Large intestine (tissue), 3 donors: ENCODE data around the gene MYB. TPM values are rescaled to one million over a fixed set of nuclear protein-coding genes. Genes with fewer than 3 reads are reported as not detected.

Source experiments
- DNase-seq, 2 donors: peaks; one replicate each; pipeline versions ENCODE4 v3.0.0 to v3.0.0-alpha.2; 2013
- H3K27ac ChIP-seq: one replicate; pipeline ENCODE4 v1.5.1; 2013; ENCODE audit warnings: low read length
- H3K27me3 ChIP-seq: 2 replicates; pipeline ENCODE4 v1.6.1; 2013; ENCODE audit warnings: low read length; ENCODE audit not compliant: control insufficient read depth, insufficient read depth
- H3K36me3 ChIP-seq: 2 replicates; pipeline ENCODE4 v1.6.1; 2013; ENCODE audit warnings: low read length; ENCODE audit not compliant: control insufficient read depth, insufficient read depth
- H3K4me1 ChIP-seq: one replicate; pipeline ENCODE4 v1.6.1; 2013; ENCODE audit warnings: low read length; ENCODE audit not compliant: control insufficient read depth, insufficient read depth
- H3K4me3 ChIP-seq: one replicate; pipeline ENCODE4 v1.5.1; 2013; ENCODE audit warnings: low read length
- H3K9me3 ChIP-seq: one replicate; pipeline ENCODE4 v1.6.1; 2013; ENCODE audit warnings: mild to moderate bottlenecking, low read depth, low read length, moderate library complexity; ENCODE audit not compliant: control insufficient read depth
- WGBS: methylation state at CpG from one replicate; pipeline ENCODE4 v1.1.5; 2013; ENCODE audit warnings: low lambda C conversion rate; ENCODE audit not compliant: insufficient coverage; 5-methylcytosine and 5-hydroxymethylcytosine counted together
- polyA plus RNA-seq: library from polyadenylated mRNA; unstranded; fragments of 120-200 nt; gene quantifications from one replicate; pipeline ENCODE4 v1.2.1, GENCODE V29; 2013

MYB gene
- polyA plus RNA-seq, 1 donor: 12.1 TPM

- Histone ChIP-seq H3K27ac (no peak overlapping the region), H3K9me3 (no peaks in the 10 kb centered on the region), H3K36me3 (no peaks in the 10 kb centered on the region), H3K27me3 (no peaks in the 10 kb centered on the region), H3K4me3 (no peak overlapping the region), H3K4me1 (no peaks in the 10 kb centered on the region)
- no peak for DNase-seq
Observed at GRCh38 chr6:135176058-135176457, 5.0 kb upstream of the MYB start.

DNA sequence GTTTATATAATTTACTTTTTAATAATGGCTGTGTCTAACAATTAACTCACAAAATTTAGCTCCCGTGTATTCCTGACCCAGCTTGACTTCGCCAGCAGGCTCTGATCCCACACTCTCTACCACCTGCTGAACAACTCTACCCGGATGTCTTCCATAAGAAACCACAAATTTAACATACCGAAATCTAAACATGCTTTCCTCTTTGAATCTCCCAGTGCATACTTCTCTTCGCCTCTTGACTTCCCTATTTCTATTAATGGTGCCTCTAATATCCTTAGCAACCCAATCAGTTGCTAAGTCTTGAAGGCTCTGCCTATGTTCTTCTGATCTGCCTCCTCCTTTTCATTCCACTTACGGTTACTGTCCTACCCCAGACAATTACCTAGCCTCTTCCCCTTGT is 4.6 kb upstream of the MYB start:
- Histone ChIP-seq H3K4me3 (no peak overlapping the region), H3K27me3 (no peaks in the 10 kb centered on the region), H3K9me3 (no peaks in the 10 kb centered on the region), H3K36me3 (no peaks in the 10 kb centered on the region), H3K4me1 (no peaks in the 10 kb centered on the region), H3K27ac (no peak overlapping the region)
- no peak for DNase-seq
- 100% methylated on average over 1 of the region's 6 CpGs for WGBS

DNA sequence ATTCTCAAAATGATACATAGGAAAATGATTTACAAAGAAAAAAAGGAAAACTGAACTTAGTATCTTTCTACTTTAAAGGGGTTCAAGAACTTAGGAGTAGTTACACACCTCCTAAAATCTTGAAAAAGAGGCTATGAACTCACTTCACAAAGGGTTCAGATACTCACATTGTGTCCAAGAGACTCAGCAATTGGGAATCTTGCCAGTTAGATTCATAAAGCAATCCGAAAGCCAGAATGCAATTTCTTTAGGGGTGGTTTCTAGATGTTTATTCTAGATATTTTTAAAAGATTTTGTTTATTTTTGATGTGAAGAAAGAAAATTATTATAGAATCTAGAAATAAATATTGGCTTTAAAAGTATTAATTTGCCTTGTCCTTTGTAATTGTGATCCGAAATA is 1.7 kb upstream of the MYB start:
- Histone ChIP-seq H3K27me3 (peaks cover 22% of the 10 kb centered on the region), H3K4me3 (no peak overlapping the region), H3K4me1 (peaks cover 4% of the 10 kb centered on the region), H3K27ac (no peak overlapping the region), H3K36me3 (no peaks in the 10 kb centered on the region), H3K9me3 (no peaks in the 10 kb centered on the region)
- no peak for DNase-seq
- WGBS: 100% methylated on average over 1 of the region's 2 CpGs

DNA sequence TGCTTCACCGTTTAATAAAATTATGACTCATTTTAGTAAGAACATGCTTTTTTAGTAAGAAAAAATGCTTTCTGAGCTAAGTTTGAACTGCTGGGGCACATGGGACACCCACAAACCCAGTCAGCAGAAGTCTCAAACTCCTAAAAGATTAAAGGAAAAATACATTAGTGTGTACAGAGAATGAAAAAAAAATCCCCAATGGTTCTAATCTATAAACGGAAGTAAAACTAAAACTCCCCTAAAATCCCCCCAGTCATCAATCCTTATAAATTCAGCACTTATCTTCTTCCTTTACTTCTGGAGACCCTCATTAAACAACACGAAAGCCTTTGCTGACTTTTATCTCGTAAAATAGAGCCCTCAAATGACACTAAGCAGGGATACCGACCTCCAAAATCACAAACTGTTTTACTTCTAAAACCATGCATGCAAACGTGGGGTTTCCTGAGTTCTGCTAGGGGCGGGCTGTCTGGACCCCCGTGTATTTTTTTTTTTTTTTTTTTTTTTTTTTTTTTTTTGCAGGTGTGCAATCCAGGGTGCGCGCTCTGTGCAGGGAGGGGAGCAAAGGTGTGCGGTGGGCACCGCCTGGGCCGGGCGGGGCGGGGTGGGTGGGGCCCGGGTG is 1.1 kb upstream of the MYB start:
- no peaks in the 10 kb centered on the region for H3K36me3 ChIP-seq
- peaks cover 4% of the 10 kb centered on the region for H3K4me1 ChIP-seq
- DNase-seq: no peak
- H3K27me3 ChIP-seq: peaks cover 22% of the 10 kb centered on the region
- H3K4me3 ChIP-seq: no peak overlapping the region
- no peak overlapping the region for H3K27ac ChIP-seq
- H3K9me3 ChIP-seq: no peaks in the 10 kb centered on the region
- 50% methylated on average over 2 of the region's 16 CpGs for WGBS

DNA sequence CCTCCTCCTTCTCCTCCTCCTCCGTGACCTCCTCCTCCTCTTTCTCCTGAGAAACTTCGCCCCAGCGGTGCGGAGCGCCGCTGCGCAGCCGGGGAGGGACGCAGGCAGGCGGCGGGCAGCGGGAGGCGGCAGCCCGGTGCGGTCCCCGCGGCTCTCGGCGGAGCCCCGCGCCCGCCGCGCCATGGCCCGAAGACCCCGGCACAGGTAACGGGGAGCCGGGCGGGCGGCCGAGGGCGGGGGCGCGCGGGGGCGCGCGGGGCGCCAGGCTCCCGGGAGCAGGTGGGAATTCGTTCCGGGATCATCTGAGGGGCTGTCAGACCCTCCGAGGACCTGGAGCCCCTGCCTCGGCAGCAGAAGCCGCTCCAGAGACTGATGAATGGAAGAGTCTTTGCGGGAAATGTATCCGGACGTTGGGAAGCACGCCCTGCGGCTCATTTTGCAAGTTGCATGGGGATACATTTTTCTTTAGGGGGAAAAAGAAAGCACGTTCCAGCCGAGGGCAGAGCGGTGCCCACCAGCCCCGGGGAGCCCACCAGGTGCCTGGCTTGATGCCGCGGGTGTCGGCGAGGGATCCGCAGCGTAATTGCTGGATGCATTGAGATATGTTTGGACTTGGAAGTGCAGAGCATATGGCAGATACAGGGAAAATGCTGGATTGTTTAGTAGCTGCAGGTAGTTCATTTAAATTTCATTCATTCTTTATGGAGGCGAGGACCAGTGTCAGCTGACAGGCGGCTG is 394 bp downstream of the MYB start:
- peaks cover 22% of the 10 kb centered on the region for H3K27me3 ChIP-seq
- WGBS: no CpG with 5 or more reads among the region's 62 CpGs
- H3K9me3 ChIP-seq: no peaks in the 10 kb centered on the region
- peaks cover 4% of the 10 kb centered on the region for H3K4me1 ChIP-seq
- H3K27ac ChIP-seq: no peak overlapping the region
- no peaks in the 10 kb centered on the region for H3K36me3 ChIP-seq
- peak in 1 of 2 donors; percentile 46 for DNase-seq
- H3K4me3 ChIP-seq: peak overlapping the region; percentile 72

DNA sequence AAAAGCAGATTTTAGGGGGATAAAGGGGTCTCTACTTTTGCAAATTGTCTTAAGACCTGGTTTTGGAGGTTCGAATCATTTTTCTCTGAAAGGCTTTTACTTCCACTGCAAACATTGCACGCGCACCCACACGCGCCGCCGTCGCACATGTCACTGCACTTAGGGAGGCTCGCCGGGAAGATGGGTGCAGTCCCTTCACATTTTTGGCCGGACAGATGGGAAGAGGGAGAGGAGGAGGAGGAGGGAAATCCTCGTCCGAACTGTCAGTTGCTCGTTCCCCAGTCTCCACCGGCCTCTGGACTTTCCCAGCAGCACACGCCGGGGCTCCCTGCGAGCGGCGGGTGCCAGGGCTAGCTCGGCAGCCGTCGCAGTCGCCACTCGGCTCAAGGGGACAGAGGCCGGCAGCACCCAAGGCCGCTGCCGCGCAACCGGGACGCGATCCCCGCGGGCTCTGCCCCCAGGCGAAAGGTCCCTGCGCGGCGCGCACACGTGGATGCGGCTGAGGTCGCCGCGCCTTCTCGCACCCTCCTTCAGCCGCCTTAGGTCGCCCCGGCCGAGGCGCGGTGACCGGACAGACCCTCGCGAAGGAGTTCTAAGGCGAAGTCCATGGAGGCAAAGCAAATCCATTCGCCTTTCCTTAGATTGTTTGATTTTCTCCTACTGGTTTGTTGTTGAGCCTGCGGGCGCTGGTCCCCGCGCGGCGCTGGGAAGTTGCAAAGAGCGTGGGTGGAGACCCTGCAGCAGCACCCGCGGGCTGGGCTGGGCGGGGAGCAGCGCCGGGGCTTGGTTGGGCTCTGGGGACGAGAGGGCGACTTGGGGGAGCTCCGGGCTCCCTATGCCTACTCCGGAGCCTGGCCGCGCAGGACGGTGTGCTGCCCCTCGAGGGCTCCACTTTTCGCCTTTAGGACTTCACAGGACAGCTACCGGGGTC is 1.2 kb downstream of the MYB start:
- Histone ChIP-seq H3K27ac (peak overlapping the region; percentile 52), H3K9me3 (no peaks in the 10 kb centered on the region), H3K36me3 (no peaks in the 10 kb centered on the region), H3K4me3 (peak overlapping the region; percentile 72), H3K27me3 (peaks cover 22% of the 10 kb centered on the region), H3K4me1 (peaks cover 4% of the 10 kb centered on the region)
- DNase-seq: peak in 1 of 2 donors; percentile 66
- no CpG with 5 or more reads among the region's 78 CpGs for WGBS

DNA sequence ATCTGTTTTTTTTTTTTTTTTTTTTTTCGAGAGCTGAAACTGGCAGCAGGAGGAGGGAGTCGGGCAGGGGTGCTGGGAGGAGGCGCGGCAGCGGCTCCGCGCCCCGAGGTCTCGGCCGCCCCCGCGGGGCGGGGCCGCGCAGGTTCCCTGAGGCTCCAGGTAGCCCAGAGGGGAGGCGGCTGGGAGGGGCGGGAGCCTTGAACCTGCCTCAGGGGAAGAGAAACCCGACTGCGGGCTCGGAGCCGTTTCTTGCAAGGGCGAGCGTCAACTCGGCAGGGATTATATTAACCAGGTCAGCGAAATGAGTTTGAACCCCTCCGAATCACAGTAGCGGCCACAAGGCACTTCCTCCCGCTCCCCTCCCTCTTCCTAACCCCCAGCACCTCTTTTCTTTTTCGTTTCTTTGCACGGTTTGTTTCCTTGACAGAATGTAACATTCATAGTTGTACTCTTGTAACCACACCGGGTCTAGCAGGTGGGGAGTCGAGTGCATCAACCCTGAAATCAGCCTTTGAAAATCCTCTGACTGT is 2.0 kb downstream of the MYB start:
- WGBS: no CpG with 5 or more reads among the region's 32 CpGs
- H3K4me3 ChIP-seq: peak overlapping the region; percentile 72
- peak; percentile 62 to 84 for DNase-seq
- no peaks in the 10 kb centered on the region for H3K36me3 ChIP-seq
- H3K4me1 ChIP-seq: peaks cover 4% of the 10 kb centered on the region
- peaks cover 22% of the 10 kb centered on the region for H3K27me3 ChIP-seq
- H3K27ac ChIP-seq: peak overlapping the region; percentile 52
- H3K9me3 ChIP-seq: no peaks in the 10 kb centered on the region

- WGBS: 10% methylated on average over 2 of the region's 19 CpGs
- Histone ChIP-seq H3K27me3 (peaks cover 22% of the 10 kb centered on the region), H3K4me1 (peaks cover 4% of the 10 kb centered on the region), H3K4me3 (peak overlapping the region; percentile 72), H3K27ac (peak overlapping the region; percentile 14), H3K36me3 (no peaks in the 10 kb centered on the region), H3K9me3 (no peaks in the 10 kb centered on the region)
- DNase-seq: peak; percentile 67 to 83
Observed at GRCh38 chr6:135183532-135184440, 2.7 kb downstream of the MYB start.

DNA sequence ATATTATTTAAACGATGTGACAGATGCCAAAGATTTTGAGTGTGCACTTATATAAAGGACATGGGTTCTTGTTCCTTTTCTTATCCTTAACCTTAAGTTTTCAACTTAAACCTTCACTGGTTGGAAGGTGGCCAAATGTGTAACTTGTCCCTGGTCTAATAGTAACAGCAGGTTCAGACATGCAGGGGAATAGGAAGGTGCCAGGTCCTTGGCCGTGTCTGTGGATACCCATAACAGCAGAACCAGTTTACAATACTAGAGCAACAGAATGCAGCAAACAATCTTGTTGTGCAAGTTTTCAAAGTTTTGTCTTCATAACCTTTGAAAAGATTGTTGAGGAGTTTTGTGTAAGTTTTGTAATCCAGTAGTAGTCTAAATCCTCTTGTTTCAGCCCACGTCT is 4.4 kb downstream of the MYB start:
- Histone ChIP-seq H3K27me3 (peaks cover 22% of the 10 kb centered on the region), H3K36me3 (peaks cover 1% of the 10 kb centered on the region), H3K27ac (no peak overlapping the region), H3K4me1 (peaks cover 4% of the 10 kb centered on the region), H3K9me3 (no peaks in the 10 kb centered on the region), H3K4me3 (no peak overlapping the region)
- DNase-seq: no peak
- WGBS: 60% methylated on average over 1 of the region's 3 CpGs
